Spinal cord (tissue), 10 donors: ENCODE data around the gene BBLN. TPM values are rescaled to one million over a fixed set of nuclear protein-coding genes. Genes with fewer than 3 reads are reported as not detected.

Source experiments
- DNase-seq, 6 donors: peaks; one replicate each; pipeline versions ENCODE4 v3.0.0 to v3.0.0-alpha.2; 2013 to 2015; ENCODE audit warnings: low spot score in 6 of 6, low read depth in 4 of 6
- H3K27ac ChIP-seq: one replicate; pipeline ENCODE4 v1.5.1; 2013; ENCODE audit warnings: low read depth, low read length, control low read depth
- H3K27me3 ChIP-seq: one replicate; pipeline ENCODE4 v1.6.1; 2013; ENCODE audit warnings: low read length; ENCODE audit not compliant: control insufficient read depth, insufficient read depth
- H3K36me3 ChIP-seq: one replicate; pipeline ENCODE4 v1.6.1; 2013; ENCODE audit warnings: low read length; ENCODE audit not compliant: control insufficient read depth, insufficient read depth
- H3K4me1 ChIP-seq: one replicate; pipeline ENCODE4 v1.6.1; 2013; ENCODE audit warnings: low read length; ENCODE audit not compliant: control insufficient read depth, insufficient read depth
- H3K4me3 ChIP-seq: one replicate; pipeline ENCODE4 v1.5.1; 2013; ENCODE audit warnings: low read depth, low read length, control low read depth
- H3K9me3 ChIP-seq: one replicate; pipeline ENCODE4 v1.6.1; 2013; ENCODE audit warnings: low read length; ENCODE audit not compliant: control insufficient read depth, insufficient read depth
- WGBS: methylation state at CpG from one replicate; pipeline ENCODE4 v1.1.5; 2013; ENCODE audit warnings: missing lambda C conversion rate; ENCODE audit not compliant: insufficient coverage; 5-methylcytosine and 5-hydroxymethylcytosine counted together
- polyA plus RNA-seq, 2 donors: library from polyadenylated mRNA; unstranded; fragments of 120-200 nt; gene quantifications; one replicate each; pipeline ENCODE4 v1.2.1, GENCODE V29; 2013; ENCODE audit not compliant: insufficient read length in 2 of 2
- total RNA-seq, 2 donors: library from RNA; depleted of rRNA in 1 of 2; stranded (reverse); fragments of 120-200 nt in 1 of 2; fragments of >200 nt in 1 of 2; gene quantifications; one replicate each; pipeline versions ENCODE4 v1.2.3 to v1.2.4, GENCODE V29; 2013 to 2014
- donor health status: healthy.

The BBLN gene
- total and polyA plus RNA-seq, 4 donors, result 35.6 to 210 (median 174) TPM

- Histone ChIP-seq H3K27ac (no peak overlapping the region), H3K4me1 (peaks cover 26% of the 10 kb centered on the region), H3K36me3 (peaks cover 14% of the 10 kb centered on the region), H3K4me3 (no peak overlapping the region), H3K27me3 (peaks cover 3% of the 10 kb centered on the region), H3K9me3 (no peaks in the 10 kb centered on the region)
- WGBS, result 0% methylated on average over 1 of the region's 2 CpGs
- DNase-seq, result peak in 1 of 6 donors; percentile 11
These were observed 42.6 kb downstream of the BBLN start for GRCh38 chr9:128202648-128203023.

DNA sequence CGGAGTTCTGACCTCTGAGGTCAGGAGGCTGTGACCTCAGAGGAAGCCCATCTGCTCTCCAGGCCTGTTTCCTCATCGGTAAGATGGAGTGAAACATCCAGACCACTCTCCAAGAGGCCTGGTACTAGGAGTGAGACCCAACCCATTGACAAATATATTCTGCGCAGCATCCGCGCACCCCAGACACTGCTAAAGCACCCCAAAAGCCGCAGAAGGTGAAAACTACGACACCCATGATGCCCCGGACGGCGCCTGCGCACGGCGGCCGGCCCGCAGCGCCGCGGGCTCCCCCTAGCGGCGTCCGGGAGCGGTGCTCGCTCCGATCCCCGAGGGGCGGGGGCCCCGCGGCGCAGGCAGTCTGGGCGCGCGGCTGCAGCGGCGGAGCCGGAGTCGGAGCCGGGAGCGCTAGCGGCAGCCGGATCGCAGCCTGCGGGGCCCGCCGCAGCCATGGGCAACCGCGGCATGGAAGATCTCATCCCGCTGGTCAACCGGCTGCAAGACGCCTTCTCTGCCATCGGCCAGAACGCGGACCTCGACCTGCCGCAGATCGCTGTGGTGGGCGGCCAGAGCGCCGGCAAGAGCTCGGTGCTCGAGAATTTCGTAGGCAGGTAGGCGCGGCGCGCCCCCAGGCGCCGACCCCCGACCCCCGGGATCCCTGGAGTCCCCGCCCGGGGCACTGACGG lies 43.1 kb downstream of the BBLN start, which contains the start of gene DNM1:
TSS of gene DNM1 (plus strand) at position 356 of the 683 bp plus-strand sequence. CDS start at position 448, 92 bp downstream.
- WGBS, result under 1% methylated on average over 72 of the region's 72 CpGs

GRCh38 chr9:128203707-128204551 lies 43.9 kb downstream of the BBLN start:
- WGBS, result under 1% methylated on average over 46 of the region's 67 CpGs
- DNase-seq, result peak in 2 of 6 donors; percentile 74 to 82
- Histone ChIP-seq H3K36me3 (peaks cover 25% of the 10 kb centered on the region), H3K27ac (peak overlapping the region; percentile 40), H3K4me1 (peaks cover 26% of the 10 kb centered on the region), H3K9me3 (no peaks in the 10 kb centered on the region), H3K27me3 (peaks cover 3% of the 10 kb centered on the region), H3K4me3 (peak overlapping the region; percentile 66)

More for the DNA sequence above, 43.1 kb downstream of the BBLN start, which contains the start of gene DNM1:
- Histone ChIP-seq H3K27ac (peak within 1 kb of the TSS; percentile 40), H3K36me3 (peaks cover 17% of the 10 kb centered on the region), H3K4me1 (peaks cover 26% of the 10 kb centered on the region), H3K27me3 (peaks cover 3% of the 10 kb centered on the region), H3K9me3 (no peaks in the 10 kb centered on the region), H3K4me3 (peak within 1 kb of the TSS; percentile 66)
- DNase-seq, result peak in 3 of 6 donors; percentile 62 to 90 (median 88)

GRCh38 chr9:128204858-128205257 lies 44.8 kb downstream of the BBLN start:
- H3K4me1 ChIP-seq, result peaks cover 26% of the 10 kb centered on the region
- 45% methylated on average over 4 of the region's 7 CpGs for WGBS
- H3K27me3 ChIP-seq, result peaks cover 3% of the 10 kb centered on the region
- H3K4me3 ChIP-seq, result peak overlapping the region; percentile 66
- no peaks in the 10 kb centered on the region for H3K9me3 ChIP-seq
- peaks cover 34% of the 10 kb centered on the region for H3K36me3 ChIP-seq
- no peak overlapping the region for H3K27ac ChIP-seq
- no peak for DNase-seq

DNA sequence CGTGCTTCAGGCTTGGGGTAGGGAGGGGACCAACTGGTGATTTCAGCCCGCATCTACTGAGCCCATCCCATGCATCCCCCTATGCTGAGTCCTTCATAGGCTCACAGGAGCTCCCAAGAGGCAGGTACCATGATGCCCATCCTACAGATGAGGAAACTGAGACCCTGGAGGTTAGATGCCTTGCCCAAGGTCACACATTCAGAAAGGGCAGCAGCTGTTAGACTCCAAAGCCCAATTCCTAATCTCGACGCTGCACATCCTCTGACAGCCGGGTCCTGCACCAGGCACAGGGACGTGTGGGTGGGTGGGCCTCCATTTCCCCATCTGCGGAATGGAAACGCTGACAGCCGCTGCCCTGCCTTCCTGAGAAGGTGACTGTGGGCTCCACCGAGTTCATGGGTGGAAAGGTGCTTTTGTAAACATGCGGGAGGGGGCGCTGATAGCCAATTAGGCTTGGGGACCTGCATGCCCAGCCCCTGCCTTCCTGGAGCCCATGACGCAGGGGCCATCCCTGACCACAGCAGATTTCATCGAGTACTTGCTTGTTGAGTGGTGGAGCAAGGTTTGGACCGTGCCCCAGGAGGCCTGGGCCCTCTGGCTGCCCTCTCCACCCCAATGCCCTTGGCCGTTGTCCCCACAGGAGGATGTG lies 45.4 kb downstream of the BBLN start:
- Histone ChIP-seq H3K4me3 (no peak overlapping the region), H3K4me1 (peaks cover 26% of the 10 kb centered on the region), H3K36me3 (peaks cover 37% of the 10 kb centered on the region), H3K27me3 (peaks cover 3% of the 10 kb centered on the region), H3K27ac (no peak overlapping the region), H3K9me3 (no peaks in the 10 kb centered on the region)
- WGBS, result 89% methylated on average over 12 of the region's 16 CpGs
- no peak for DNase-seq

GRCh38 chr9:128206484-128206883 lies 46.4 kb downstream of the BBLN start:
- no peak for DNase-seq
- no peak overlapping the region for H3K4me3 ChIP-seq
- H3K4me1 ChIP-seq, result peaks cover 30% of the 10 kb centered on the region
- no peak overlapping the region for H3K27ac ChIP-seq
- peaks cover 37% of the 10 kb centered on the region for H3K36me3 ChIP-seq
- peaks cover 3% of the 10 kb centered on the region for H3K27me3 ChIP-seq
- 87% methylated on average over 3 of the region's 3 CpGs for WGBS
- no peaks in the 10 kb centered on the region for H3K9me3 ChIP-seq

GRCh38 chr9:128206916-128207910 lies 47.1 kb downstream of the BBLN start:
- no peaks in the 10 kb centered on the region for H3K9me3 ChIP-seq
- no peak for DNase-seq
- H3K27ac ChIP-seq, result no peak overlapping the region
- peaks cover 30% of the 10 kb centered on the region for H3K4me1 ChIP-seq
- no peak overlapping the region for H3K4me3 ChIP-seq
- 82% methylated on average over 9 of the region's 15 CpGs for WGBS
- H3K36me3 ChIP-seq, result peaks cover 39% of the 10 kb centered on the region
- H3K27me3 ChIP-seq, result peaks cover 3% of the 10 kb centered on the region

- DNase-seq, result no peak
- H3K4me3 ChIP-seq, result no peak overlapping the region
- WGBS, result 91% methylated on average over 7 of the region's 7 CpGs
These were observed 48.3 kb downstream of the BBLN start for GRCh38 chr9:128208386-128208785.

More at GRCh38 chr9:128208386-128208785, 48.3 kb downstream of the BBLN start:
- Histone ChIP-seq H3K36me3 (peaks cover 42% of the 10 kb centered on the region), H3K4me1 (peaks cover 30% of the 10 kb centered on the region), H3K27me3 (peaks cover 3% of the 10 kb centered on the region), H3K9me3 (no peaks in the 10 kb centered on the region), H3K27ac (no peak overlapping the region)
